Endodermal cell (in vitro differentiated cells): ENCODE measurements around the gene RPGRIP1L. TPM values are rescaled to one million over a fixed set of nuclear protein-coding genes. Genes with fewer than 3 reads are reported as not detected.

Experiments
- DNase-seq: peaks from one replicate; pipeline ENCODE4 v3.0.0-alpha.2; 2017
- H3K27ac ChIP-seq: 2 replicates; pipeline ENCODE4 v1.5.1; 2013; ENCODE audit warnings: mild to moderate bottlenecking, low read depth, low read length, moderate library complexity
- H3K27me3 ChIP-seq: 2 replicates; pipeline ENCODE4 v1.6.1; 2013; ENCODE audit warnings: mild to moderate bottlenecking, low read length, moderate library complexity; ENCODE audit not compliant: insufficient read depth, control insufficient read depth, poor library complexity, severe bottlenecking
- H3K36me3 ChIP-seq: 2 replicates; pipeline ENCODE4 v1.7.0; 2013; ENCODE audit warnings: mild to moderate bottlenecking, low read length, moderate library complexity; ENCODE audit not compliant: control insufficient read depth, insufficient read depth
- H3K4me1 ChIP-seq: one replicate; pipeline ENCODE4 v1.7.0; 2013; ENCODE audit warnings: low read length; ENCODE audit not compliant: control insufficient read depth, insufficient read depth
- H3K4me3 ChIP-seq: 2 replicates; pipeline ENCODE4 v1.5.1; 2013; ENCODE audit warnings: mild to moderate bottlenecking, low read length, moderate library complexity
- H3K9ac ChIP-seq: 2 replicates; pipeline ENCODE4 v1.6.1; 2013; ENCODE audit warnings: mild to moderate bottlenecking, low read length, moderate library complexity; ENCODE audit not compliant: poor library complexity, severe bottlenecking; ENCODE audit errors: extremely low read depth
- H3K9me3 ChIP-seq: 2 replicates; pipeline ENCODE4 v1.6.1; 2013; ENCODE audit warnings: mild to moderate bottlenecking, low read length, moderate library complexity; ENCODE audit not compliant: control insufficient read depth
- H3K27ac Mint-ChIP-seq: 2 replicates; pipeline ENCODE4 v1.8.0; 2020; ENCODE audit warnings: mixed read lengths
- H3K27me3 Mint-ChIP-seq: 2 replicates; pipeline ENCODE4 v1.8.0; 2021; ENCODE audit warnings: mild to moderate bottlenecking, mixed read lengths; ENCODE audit not compliant: insufficient read depth
- H3K36me3 Mint-ChIP-seq: 2 replicates; pipeline ENCODE4 v1.8.0; 2020; ENCODE audit warnings: low read depth, mixed read lengths
- H3K4me1 Mint-ChIP-seq: 2 replicates; pipeline ENCODE4 v1.8.0; 2020; ENCODE audit warnings: mixed read lengths
- H3K4me3 Mint-ChIP-seq: 2 replicates; pipeline ENCODE4 v1.8.0; 2020; ENCODE audit warnings: mild to moderate bottlenecking, moderate library complexity, mixed read lengths
- H3K9me3 Mint-ChIP-seq: 2 replicates; pipeline ENCODE4 v1.8.0; 2020; ENCODE audit warnings: mild to moderate bottlenecking, mixed read lengths
- WGBS, 2 experiments: methylation state at CpG; one replicate each; pipeline versions ENCODE4 v1.1.5 to v1.1.7; 2013; ENCODE audit warnings: missing lambda C conversion rate in 2 of 2, mixed read lengths in 1 of 2; ENCODE audit not compliant: insufficient coverage in 1 of 2, insufficient read length in 1 of 2; 5-methylcytosine and 5-hydroxymethylcytosine counted together
- total RNA-seq, 2 donors: library from RNA; stranded (reverse); fragmentation: NEBNext Ultra II Directional in 1 of 2; extraction: Animal tissue kit (Norgen Biotek cat#: 25700) in 1 of 2; gene quantifications; 2 replicates in 1 of 2; 3 replicates in 1 of 2; pipeline ENCODE4 v1.2.1, GENCODE V29; 2021
- TF ChIP-seq, protein P1 (sequence below): fragments of 200-600 bp; sonication (generic); conservative IDR thresholded peaks from 2 replicates; pipeline ENCODE4 v1.5.0; 2021; ENCODE audit warnings: antibody characterized with exemption, mild to moderate bottlenecking

Gene RPGRIP1L
- total RNA-seq, 2 donors from 2014 or later, result 15.9 to 19.8 TPM

DNA sequence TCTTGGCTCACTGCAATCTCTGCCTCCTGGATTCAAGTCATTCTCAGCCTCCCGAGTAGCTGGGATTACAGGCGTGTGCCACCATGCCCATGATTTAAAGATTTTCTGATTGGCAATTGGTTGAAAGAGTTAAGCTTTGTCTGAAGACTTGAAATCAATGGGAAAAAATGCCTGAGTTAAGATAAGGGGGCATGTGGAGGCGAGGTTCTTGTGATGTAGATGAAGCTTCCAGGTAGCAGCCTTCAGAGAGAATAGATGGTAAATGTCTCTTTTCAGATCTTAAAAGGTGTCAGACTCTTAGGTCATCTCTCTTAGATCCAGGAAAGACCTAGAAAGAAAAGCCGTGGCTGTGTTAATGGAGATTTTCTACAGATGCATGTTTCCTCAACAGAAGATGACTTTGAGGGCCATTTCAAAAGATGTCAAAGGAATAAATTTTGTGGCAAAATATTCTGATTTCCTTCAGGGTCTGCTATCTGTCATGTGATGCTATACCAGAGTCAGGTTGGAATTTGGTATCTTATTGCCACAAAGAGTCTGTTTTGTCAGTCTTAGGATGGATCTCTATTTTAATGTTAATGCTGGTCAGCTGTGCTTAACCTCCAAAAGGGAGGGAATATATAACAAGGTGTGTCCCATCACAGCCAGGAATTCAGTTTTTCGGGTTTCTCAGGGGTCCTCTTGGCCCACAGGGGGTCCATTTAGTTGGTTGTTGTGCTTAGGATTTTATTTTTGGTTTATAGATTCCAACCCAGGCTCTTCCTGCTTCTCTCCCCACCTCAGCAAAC is 142.4 kb downstream of the RPGRIP1L start:
- Histone ChIP-seq H3K4me1 (no peaks in the 10 kb centered on the region), H3K27me3 (no peaks in the 10 kb centered on the region), H3K9me3 (peaks cover 14% of the 10 kb centered on the region), H3K27ac (no peak overlapping the region), H3K9ac (no peak overlapping the region), H3K36me3 (no peaks in the 10 kb centered on the region), H3K4me3 (peak overlapping the region; percentile 17)
- no peaks in the 10 kb centered on the region for H3K36me3 Mint-ChIP-seq
- peak overlapping the region; percentile 52 for H3K27ac Mint-ChIP-seq
- peaks cover 26% of the 10 kb centered on the region for H3K9me3 Mint-ChIP-seq
- peak; percentile 69 for DNase-seq
- no peak overlapping the region for H3K4me3 Mint-ChIP-seq
- no peaks in the 10 kb centered on the region for H3K27me3 Mint-ChIP-seq
- WGBS, 2 experiments, result 68 to 81% methylated on average over 2 to 5 of the region's 5 CpGs
- peaks cover 11% of the 10 kb centered on the region for H3K4me1 Mint-ChIP-seq
- TF ChIP-seq, protein P1, sequence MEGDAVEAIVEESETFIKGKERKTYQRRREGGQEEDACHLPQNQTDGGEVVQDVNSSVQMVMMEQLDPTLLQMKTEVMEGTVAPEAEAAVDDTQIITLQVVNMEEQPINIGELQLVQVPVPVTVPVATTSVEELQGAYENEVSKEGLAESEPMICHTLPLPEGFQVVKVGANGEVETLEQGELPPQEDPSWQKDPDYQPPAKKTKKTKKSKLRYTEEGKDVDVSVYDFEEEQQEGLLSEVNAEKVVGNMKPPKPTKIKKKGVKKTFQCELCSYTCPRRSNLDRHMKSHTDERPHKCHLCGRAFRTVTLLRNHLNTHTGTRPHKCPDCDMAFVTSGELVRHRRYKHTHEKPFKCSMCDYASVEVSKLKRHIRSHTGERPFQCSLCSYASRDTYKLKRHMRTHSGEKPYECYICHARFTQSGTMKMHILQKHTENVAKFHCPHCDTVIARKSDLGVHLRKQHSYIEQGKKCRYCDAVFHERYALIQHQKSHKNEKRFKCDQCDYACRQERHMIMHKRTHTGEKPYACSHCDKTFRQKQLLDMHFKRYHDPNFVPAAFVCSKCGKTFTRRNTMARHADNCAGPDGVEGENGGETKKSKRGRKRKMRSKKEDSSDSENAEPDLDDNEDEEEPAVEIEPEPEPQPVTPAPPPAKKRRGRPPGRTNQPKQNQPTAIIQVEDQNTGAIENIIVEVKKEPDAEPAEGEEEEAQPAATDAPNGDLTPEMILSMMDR, result no peak

GRCh38 chr16:53559270-53559951 is 144.2 kb downstream of the RPGRIP1L start:
- peaks cover 11% of the 10 kb centered on the region for H3K4me1 Mint-ChIP-seq
- Histone ChIP-seq H3K27ac (no peak overlapping the region), H3K4me3 (no peak overlapping the region), H3K4me1 (no peaks in the 10 kb centered on the region), H3K9ac (no peak overlapping the region), H3K27me3 (no peaks in the 10 kb centered on the region), H3K36me3 (no peaks in the 10 kb centered on the region), H3K9me3 (peaks cover 14% of the 10 kb centered on the region)
- H3K27me3 Mint-ChIP-seq, result no peaks in the 10 kb centered on the region
- peaks cover 26% of the 10 kb centered on the region for H3K9me3 Mint-ChIP-seq
- TF ChIP-seq, protein P1, result no peak
- WGBS, 2 experiments, result 92% methylated on average over 4 to 5 of the region's 5 CpGs
- no peaks in the 10 kb centered on the region for H3K36me3 Mint-ChIP-seq
- no peak for DNase-seq
- H3K4me3 Mint-ChIP-seq, result no peak overlapping the region
- H3K27ac Mint-ChIP-seq, result no peak overlapping the region

- 95% methylated on average over 3 to 5 of the region's 5 CpGs for WGBS, 2 experiments
- Histone ChIP-seq H3K9me3 (peaks cover 14% of the 10 kb centered on the region), H3K27ac (no peak overlapping the region), H3K4me3 (no peak overlapping the region), H3K4me1 (no peaks in the 10 kb centered on the region), H3K36me3 (no peaks in the 10 kb centered on the region), H3K27me3 (no peaks in the 10 kb centered on the region), H3K9ac (no peak overlapping the region)
- Mint-ChIP-seq H3K4me1 (peaks cover 11% of the 10 kb centered on the region), H3K27me3 (peaks cover 3% of the 10 kb centered on the region), H3K27ac (no peak overlapping the region), H3K9me3 (peaks cover 21% of the 10 kb centered on the region), H3K4me3 (no peak overlapping the region), H3K36me3 (no peaks in the 10 kb centered on the region)
- no peak for DNase-seq
- TF ChIP-seq, protein P1, result no peak
Measured at GRCh38 chr16:53558710-53559109, 144.9 kb downstream of the RPGRIP1L start.
